ENCODE data around the gene CRHR1.
"Not testable (repeated sequence)": the region's sequence is repeated elsewhere in the genome, so short reads cannot be mapped to it uniquely, and the experiment has no call there.

The CRHR1 gene

GRCh38 chr17:45852535-45853297, 68.6 kb downstream of the CRHR1 start:
- peaks cover 26% of the 10 kb centered on the region for H3K27me3 Mint-ChIP-seq

GRCh38 chr17:45854209-45854608, 70.1 kb downstream of the CRHR1 start:
- no peaks in the 10 kb centered on the region for H3K9me3 Mint-ChIP-seq
- no peak overlapping the region for H3K4me3 Mint-ChIP-seq
- no peaks in the 10 kb centered on the region for H3K36me3 Mint-ChIP-seq
- no peak overlapping the region for H3K27ac Mint-ChIP-seq
- DNase-seq (ENCODE audit: low spot score in 2 of 2) (no peak), ATAC-seq (ENCODE audit: low read depth) (no peak)
- peaks cover 31% of the 10 kb centered on the region for H3K27me3 Mint-ChIP-seq
- H3K4me1 Mint-ChIP-seq, result peaks cover 2% of the 10 kb centered on the region

More at GRCh38 chr17:45852535-45853297, 68.6 kb downstream of the CRHR1 start:
- peak; percentile 56 to 66 for DNase-seq (ENCODE audit: low spot score in 2 of 2)
- ATAC-seq (ENCODE audit: low read depth), result peak; percentile 35
- Mint-ChIP-seq H3K36me3 (no peaks in the 10 kb centered on the region), H3K27ac (no peak overlapping the region), H3K4me3 (peak overlapping the region; percentile 7), H3K9me3 (no peaks in the 10 kb centered on the region), H3K4me1 (peaks cover 2% of the 10 kb centered on the region)

DNA sequence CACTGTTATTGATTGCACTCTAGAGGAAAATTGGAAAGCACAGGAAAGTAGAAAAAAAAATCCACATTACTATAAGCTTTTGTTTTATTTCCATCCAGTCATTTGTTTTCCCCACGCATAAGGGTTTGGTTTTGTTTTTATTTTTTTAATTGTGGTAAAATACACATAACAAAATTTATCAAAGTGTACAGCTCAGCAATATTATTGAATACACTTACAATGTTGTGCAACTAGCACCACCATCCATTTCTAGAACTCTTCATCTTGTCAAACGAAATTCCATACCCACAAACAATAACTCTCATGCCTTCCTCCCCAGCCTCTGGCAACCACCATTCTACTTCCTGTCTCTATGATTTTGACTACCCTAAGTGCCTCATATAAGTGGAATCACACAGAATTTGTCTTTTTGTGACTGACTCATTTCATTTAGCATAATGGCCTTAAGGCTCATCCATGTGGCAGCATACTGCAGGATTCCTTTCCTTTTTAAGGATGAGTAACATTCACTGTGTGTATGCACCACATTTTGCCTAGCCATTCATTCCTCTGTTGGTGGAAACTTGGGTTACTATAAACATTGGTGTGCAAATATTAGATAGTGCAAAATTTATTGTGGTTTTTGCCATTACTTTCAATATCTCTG, 71.7 kb downstream of the CRHR1 start:
- Mint-ChIP-seq H3K4me3 (no peak overlapping the region), H3K36me3 (no peaks in the 10 kb centered on the region), H3K27ac (no peak overlapping the region), H3K4me1 (peaks cover 2% of the 10 kb centered on the region), H3K27me3 (peaks cover 33% of the 10 kb centered on the region), H3K9me3 (no peaks in the 10 kb centered on the region)
- DNase-seq (ENCODE audit: low spot score in 2 of 2) (no peak), ATAC-seq (ENCODE audit: low read depth) (no peak)

- H3K36me3 Mint-ChIP-seq, result no peaks in the 10 kb centered on the region
- no peak overlapping the region for H3K4me3 Mint-ChIP-seq
- ATAC-seq (ENCODE audit: low read depth) (no peak), DNase-seq (ENCODE audit: low spot score in 2 of 2) (no peak)
- no peaks in the 10 kb centered on the region for H3K9me3 Mint-ChIP-seq
- no peaks in the 10 kb centered on the region for H3K4me1 Mint-ChIP-seq
- peaks cover 31% of the 10 kb centered on the region for H3K27me3 Mint-ChIP-seq
- H3K27ac Mint-ChIP-seq, result no peak overlapping the region
Observed at GRCh38 chr17:45857977-45858708, 74.0 kb downstream of the CRHR1 start.

DNA sequence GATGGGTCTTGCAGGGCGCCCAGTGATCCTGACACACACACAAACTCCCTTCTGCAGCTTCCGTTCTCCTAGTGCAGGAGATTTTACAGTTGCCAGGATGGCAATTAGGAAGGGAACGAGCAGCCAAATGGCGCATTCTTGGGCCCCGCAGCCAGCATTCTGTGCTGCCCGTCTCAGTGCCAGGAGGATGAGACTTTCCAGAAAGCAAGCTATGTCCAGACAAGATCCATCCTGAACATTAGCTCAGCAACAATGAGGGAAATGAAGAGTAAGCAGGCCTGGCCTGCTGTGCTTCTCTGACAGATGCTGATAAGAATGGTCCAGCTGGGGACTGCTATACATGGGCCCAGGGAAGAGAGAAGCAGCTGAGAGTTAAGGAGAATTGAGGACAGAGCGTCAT, 77.0 kb downstream of the CRHR1 start:
- DNase-seq (ENCODE audit: low spot score in 2 of 2) (no peak), ATAC-seq (ENCODE audit: low read depth) (no peak)
- peaks cover 34% of the 10 kb centered on the region for H3K27me3 Mint-ChIP-seq
- no peak overlapping the region for H3K27ac Mint-ChIP-seq
- H3K9me3 Mint-ChIP-seq, result no peaks in the 10 kb centered on the region
- no peaks in the 10 kb centered on the region for H3K4me1 Mint-ChIP-seq
- no peaks in the 10 kb centered on the region for H3K36me3 Mint-ChIP-seq
- no peak overlapping the region for H3K4me3 Mint-ChIP-seq

- H3K4me3 Mint-ChIP-seq; H3K9me3 Mint-ChIP-seq; DNase-seq (ENCODE audit: low spot score in 2 of 2); H3K27ac Mint-ChIP-seq; H3K4me1 Mint-ChIP-seq; H3K36me3 Mint-ChIP-seq; ATAC-seq (ENCODE audit: low read depth): not testable (repeated sequence)
- peaks cover 32% of the 10 kb centered on the region for H3K27me3 Mint-ChIP-seq
Observed at GRCh38 chr17:45862127-45862526, 78.0 kb downstream of the CRHR1 start.

GRCh38 chr17:45863857-45864654, 79.9 kb downstream of the CRHR1 start:
- H3K27me3 Mint-ChIP-seq, result peaks cover 26% of the 10 kb centered on the region
- H3K27ac Mint-ChIP-seq, result no peak overlapping the region
- DNase-seq (ENCODE audit: low spot score in 2 of 2), result no peak
- H3K4me1 Mint-ChIP-seq, result no peaks in the 10 kb centered on the region
- no peaks in the 10 kb centered on the region for H3K36me3 Mint-ChIP-seq
- H3K4me3 Mint-ChIP-seq, result no peak overlapping the region
- ATAC-seq (ENCODE audit: low read depth), result no peak
- H3K9me3 Mint-ChIP-seq, result no peaks in the 10 kb centered on the region

DNA sequence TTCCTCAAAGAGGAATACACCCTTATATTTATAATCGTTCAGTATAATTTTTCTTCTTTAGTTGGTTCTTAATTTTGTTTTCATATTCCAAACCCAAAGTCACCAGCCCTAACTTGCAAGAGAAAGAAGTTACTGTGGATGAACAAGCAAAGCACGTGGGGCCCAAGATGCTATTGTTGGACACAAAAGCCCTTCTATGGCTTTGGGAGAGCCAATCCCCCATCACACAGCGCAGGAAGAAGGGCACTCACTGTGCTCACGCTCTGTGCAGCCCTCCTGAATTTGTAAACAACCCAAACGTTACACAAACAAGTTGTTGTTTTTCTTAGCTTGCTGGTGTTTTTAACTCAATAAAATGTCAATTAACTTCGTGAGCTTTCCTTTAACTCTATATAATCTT, 83.1 kb downstream of the CRHR1 start:
- H3K9me3 Mint-ChIP-seq, result no peaks in the 10 kb centered on the region
- no peaks in the 10 kb centered on the region for H3K36me3 Mint-ChIP-seq
- no peak for DNase-seq (ENCODE audit: low spot score in 2 of 2)
- no peaks in the 10 kb centered on the region for H3K4me1 Mint-ChIP-seq
- no peak overlapping the region for H3K4me3 Mint-ChIP-seq
- H3K27me3 Mint-ChIP-seq, result peaks cover 23% of the 10 kb centered on the region
- no peak for ATAC-seq (ENCODE audit: low read depth)
- H3K27ac Mint-ChIP-seq, result no peak overlapping the region

GRCh38 chr17:45867702-45868101, 83.6 kb downstream of the CRHR1 start:
- Mint-ChIP-seq H3K9me3 (no peaks in the 10 kb centered on the region), H3K27me3 (peaks cover 23% of the 10 kb centered on the region), H3K36me3 (no peaks in the 10 kb centered on the region), H3K4me1 (no peaks in the 10 kb centered on the region), H3K4me3 (no peak overlapping the region), H3K27ac (no peak overlapping the region)
- ATAC-seq (ENCODE audit: low read depth) (no peak), DNase-seq (ENCODE audit: low spot score in 2 of 2) (no peak)

GRCh38 chr17:45868276-45868675, 84.2 kb downstream of the CRHR1 start:
- DNase-seq (ENCODE audit: low spot score in 2 of 2) (no peak), ATAC-seq (ENCODE audit: low read depth) (no peak)
- Mint-ChIP-seq H3K27me3 (peaks cover 23% of the 10 kb centered on the region), H3K4me3 (no peak overlapping the region), H3K27ac (no peak overlapping the region), H3K9me3 (no peaks in the 10 kb centered on the region), H3K4me1 (peaks cover 1% of the 10 kb centered on the region), H3K36me3 (no peaks in the 10 kb centered on the region)

DNA sequence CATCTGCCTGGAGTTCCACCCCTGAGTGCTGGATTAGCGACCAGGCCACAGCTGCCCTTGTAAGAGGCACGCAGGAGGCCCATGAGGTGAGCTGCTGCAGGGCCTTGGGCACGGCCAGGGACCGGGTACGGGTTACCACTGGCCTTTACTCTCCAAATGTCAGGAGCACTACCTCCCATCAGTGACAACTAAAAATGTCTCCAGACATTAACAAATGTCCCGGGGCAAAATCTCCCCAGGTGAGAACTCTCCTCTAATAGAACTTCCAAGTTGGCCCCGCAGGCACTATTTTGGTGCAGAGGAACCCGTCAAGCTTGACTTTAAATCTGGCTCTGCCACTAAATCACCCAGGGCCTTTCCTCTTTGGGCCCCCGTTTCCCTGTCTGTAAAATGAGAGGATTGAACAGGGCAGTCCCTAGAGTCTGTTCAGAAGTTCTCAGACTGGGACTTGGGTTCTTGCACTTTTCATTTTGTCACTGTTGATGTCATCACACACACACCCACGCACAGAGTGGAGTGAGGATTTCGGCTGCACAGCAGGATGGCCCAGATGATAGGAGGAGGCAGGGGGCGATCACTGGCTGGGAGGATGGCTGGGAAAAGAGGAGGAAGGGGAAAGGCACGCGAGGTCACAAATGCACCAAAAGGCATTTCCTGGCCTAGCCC, 85.7 kb downstream of the CRHR1 start:
- DNase-seq (ENCODE audit: low spot score in 2 of 2), result no peak
- Mint-ChIP-seq H3K9me3 (no peaks in the 10 kb centered on the region), H3K4me3 (no peak overlapping the region), H3K27me3 (peaks cover 15% of the 10 kb centered on the region), H3K4me1 (peaks cover 2% of the 10 kb centered on the region), H3K27ac (no peak overlapping the region), H3K36me3 (no peaks in the 10 kb centered on the region)
- no peak for ATAC-seq (ENCODE audit: low read depth)

GRCh38 chr17:45870342-45870974, 86.3 kb downstream of the CRHR1 start:
- H3K27me3 Mint-ChIP-seq, result peaks cover 11% of the 10 kb centered on the region
- H3K9me3 Mint-ChIP-seq, result no peaks in the 10 kb centered on the region
- DNase-seq (ENCODE audit: low spot score in 2 of 2), result no peak
- no peak overlapping the region for H3K27ac Mint-ChIP-seq
- H3K36me3 Mint-ChIP-seq, result no peaks in the 10 kb centered on the region
- H3K4me1 Mint-ChIP-seq, result peaks cover 2% of the 10 kb centered on the region
- ATAC-seq (ENCODE audit: low read depth), result no peak
- no peak overlapping the region for H3K4me3 Mint-ChIP-seq

GRCh38 chr17:45871718-45872117, 87.6 kb downstream of the CRHR1 start:
- no peaks in the 10 kb centered on the region for H3K9me3 Mint-ChIP-seq
- H3K27me3 Mint-ChIP-seq, result peaks cover 9% of the 10 kb centered on the region
- H3K36me3 Mint-ChIP-seq, result no peaks in the 10 kb centered on the region
- no peak overlapping the region for H3K4me3 Mint-ChIP-seq
- DNase-seq (ENCODE audit: low spot score in 2 of 2) (no peak), ATAC-seq (ENCODE audit: low read depth) (no peak)
- no peak overlapping the region for H3K27ac Mint-ChIP-seq
- peaks cover 2% of the 10 kb centered on the region for H3K4me1 Mint-ChIP-seq
